Adipocyte (in vitro differentiated cells): ENCODE results near the gene SDCCAG8.

Experiments
- DNase-seq: peaks from one replicate; pipeline ENCODE4 v3.0.0-alpha.2; 2015; ENCODE audit warnings: low read depth
- H3K27me3 ChIP-seq: replicated peaks from 2 replicates; pipeline ENCODE4 v1.7.0; 2013; ENCODE audit warnings: mild to moderate bottlenecking, low read length, moderate library complexity; ENCODE audit not compliant: control insufficient read depth, insufficient read depth
- H3K36me3 ChIP-seq: 2 replicates; pipeline ENCODE4 v1.7.0; 2013; ENCODE audit warnings: low read length, mild to moderate bottlenecking, moderate library complexity; ENCODE audit not compliant: control insufficient read depth, insufficient read depth, severe bottlenecking
- H3K4me1 ChIP-seq: 2 replicates; pipeline ENCODE4 v1.7.0; 2013; ENCODE audit warnings: mild to moderate bottlenecking, low read length, moderate library complexity; ENCODE audit not compliant: control insufficient read depth, insufficient read depth
- H3K4me3 ChIP-seq: 2 replicates; pipeline ENCODE4 v1.7.0; 2013; ENCODE audit warnings: mild to moderate bottlenecking, low read length, moderate library complexity
- H3K9ac ChIP-seq: 2 replicates; pipeline ENCODE4 v1.7.0; 2013; ENCODE audit warnings: mild to moderate bottlenecking, low read length, moderate library complexity
- H3K9me3 ChIP-seq: 2 replicates; pipeline ENCODE4 v1.7.0; 2013; ENCODE audit warnings: mild to moderate bottlenecking, low read length, moderate library complexity; ENCODE audit not compliant: control insufficient read depth

SDCCAG8 gene

GRCh38 chr1:243490748-243491686, 235.2 kb downstream of the SDCCAG8 start:
- peak overlapping the region; percentile 56 for H3K9ac ChIP-seq
- peaks cover 30% of the 10 kb centered on the region for H3K4me1 ChIP-seq
- H3K4me3 ChIP-seq: no peak overlapping the region
- no peaks in the 10 kb centered on the region for H3K27me3 ChIP-seq
- peaks cover 6% of the 10 kb centered on the region for H3K36me3 ChIP-seq
- peak; percentile 73 for DNase-seq
- no peaks in the 10 kb centered on the region for H3K9me3 ChIP-seq

GRCh38 chr1:243493156-243494129, 237.6 kb downstream of the SDCCAG8 start:
- Histone ChIP-seq H3K9ac (peak overlapping the region; percentile 4), H3K4me1 (peaks cover 34% of the 10 kb centered on the region), H3K27me3 (no peaks in the 10 kb centered on the region), H3K36me3 (peaks cover 6% of the 10 kb centered on the region), H3K9me3 (no peaks in the 10 kb centered on the region), H3K4me3 (no peak overlapping the region)
- no peak for DNase-seq

GRCh38 chr1:243494741-243495431, 239.0 kb downstream of the SDCCAG8 start:
- Histone ChIP-seq H3K9me3 (no peaks in the 10 kb centered on the region), H3K36me3 (peaks cover 2% of the 10 kb centered on the region), H3K27me3 (no peaks in the 10 kb centered on the region), H3K4me1 (peaks cover 34% of the 10 kb centered on the region), H3K9ac (no peak overlapping the region), H3K4me3 (no peak overlapping the region)
- no peak for DNase-seq

DNA sequence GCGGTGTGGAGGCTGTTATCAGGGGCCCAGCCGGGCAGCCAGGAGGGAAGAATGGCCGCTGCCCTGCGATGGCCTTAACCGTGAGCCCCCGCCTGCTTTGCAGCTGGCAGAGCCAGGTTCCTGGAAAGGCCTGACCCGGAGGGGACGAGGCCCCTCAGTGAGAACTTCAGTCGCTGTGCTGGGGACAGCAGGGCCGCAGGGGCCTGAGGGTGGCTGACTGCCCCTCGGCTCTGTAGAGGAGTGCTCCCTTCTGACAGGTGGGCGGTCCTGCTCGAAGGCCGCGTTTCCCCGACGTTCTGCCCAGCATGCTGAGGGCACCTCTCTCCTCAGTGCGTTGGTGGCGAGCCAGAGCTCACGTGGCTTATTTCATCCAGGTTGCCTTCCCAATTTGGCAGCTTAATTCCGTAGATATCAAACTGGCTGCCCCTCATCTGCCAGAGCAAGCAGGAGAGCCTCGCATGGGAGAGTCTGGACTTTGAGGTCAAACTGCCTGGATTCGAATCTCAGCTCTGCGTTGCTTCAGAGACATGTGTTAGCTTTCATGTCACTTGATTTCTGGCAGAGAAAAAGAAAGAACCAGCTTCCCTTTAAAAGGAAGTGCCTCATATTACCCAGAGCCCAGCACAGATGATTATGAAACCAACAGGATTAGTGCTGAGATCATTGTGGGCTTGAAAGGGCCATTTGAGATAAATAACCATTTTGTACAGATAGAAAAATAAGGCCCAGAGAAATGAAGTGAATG, 239.8 kb downstream of the SDCCAG8 start:
- Histone ChIP-seq H3K9me3 (no peaks in the 10 kb centered on the region), H3K4me1 (peaks cover 31% of the 10 kb centered on the region)
- peak; percentile 72 for DNase-seq

GRCh38 chr1:243496187-243496646, 240.4 kb downstream of the SDCCAG8 start:
- peaks cover 6% of the 10 kb centered on the region for H3K36me3 ChIP-seq
- no peak for DNase-seq
- H3K27me3 ChIP-seq: no peaks in the 10 kb centered on the region
- peaks cover 28% of the 10 kb centered on the region for H3K4me1 ChIP-seq
- peak overlapping the region; percentile 55 for H3K9ac ChIP-seq
- H3K9me3 ChIP-seq: no peaks in the 10 kb centered on the region
- no peak overlapping the region for H3K4me3 ChIP-seq

More for the DNA sequence above, 239.8 kb downstream of the SDCCAG8 start:
- peak overlapping the region; percentile 55 for H3K9ac ChIP-seq
- H3K36me3 ChIP-seq: peaks cover 6% of the 10 kb centered on the region
- H3K4me3 ChIP-seq: no peak overlapping the region
- no peaks in the 10 kb centered on the region for H3K27me3 ChIP-seq

DNA sequence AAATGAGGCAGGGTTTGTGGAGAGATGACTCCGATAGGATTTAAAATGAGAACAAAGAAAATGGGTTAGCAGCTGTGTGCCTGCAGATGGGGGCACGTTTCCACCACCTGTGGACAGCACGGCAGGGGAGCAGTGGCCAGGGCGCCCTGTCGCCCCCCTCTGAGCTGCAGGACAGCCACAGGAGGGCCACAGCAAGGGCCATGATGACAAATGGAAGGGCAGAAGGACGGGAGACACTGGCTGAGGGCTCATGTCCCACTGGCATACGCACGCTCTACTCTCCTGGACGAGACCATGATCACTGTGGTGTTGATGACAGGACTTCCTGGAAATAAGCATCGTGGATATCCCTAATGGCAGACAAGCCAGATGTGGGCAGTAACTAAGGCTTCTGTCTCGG, 241.0 kb downstream of the SDCCAG8 start:
- Histone ChIP-seq H3K36me3 (peaks cover 6% of the 10 kb centered on the region), H3K4me3 (no peak overlapping the region), H3K9me3 (no peaks in the 10 kb centered on the region), H3K9ac (no peak overlapping the region), H3K4me1 (peaks cover 23% of the 10 kb centered on the region), H3K27me3 (no peaks in the 10 kb centered on the region)
- no peak for DNase-seq

DNA sequence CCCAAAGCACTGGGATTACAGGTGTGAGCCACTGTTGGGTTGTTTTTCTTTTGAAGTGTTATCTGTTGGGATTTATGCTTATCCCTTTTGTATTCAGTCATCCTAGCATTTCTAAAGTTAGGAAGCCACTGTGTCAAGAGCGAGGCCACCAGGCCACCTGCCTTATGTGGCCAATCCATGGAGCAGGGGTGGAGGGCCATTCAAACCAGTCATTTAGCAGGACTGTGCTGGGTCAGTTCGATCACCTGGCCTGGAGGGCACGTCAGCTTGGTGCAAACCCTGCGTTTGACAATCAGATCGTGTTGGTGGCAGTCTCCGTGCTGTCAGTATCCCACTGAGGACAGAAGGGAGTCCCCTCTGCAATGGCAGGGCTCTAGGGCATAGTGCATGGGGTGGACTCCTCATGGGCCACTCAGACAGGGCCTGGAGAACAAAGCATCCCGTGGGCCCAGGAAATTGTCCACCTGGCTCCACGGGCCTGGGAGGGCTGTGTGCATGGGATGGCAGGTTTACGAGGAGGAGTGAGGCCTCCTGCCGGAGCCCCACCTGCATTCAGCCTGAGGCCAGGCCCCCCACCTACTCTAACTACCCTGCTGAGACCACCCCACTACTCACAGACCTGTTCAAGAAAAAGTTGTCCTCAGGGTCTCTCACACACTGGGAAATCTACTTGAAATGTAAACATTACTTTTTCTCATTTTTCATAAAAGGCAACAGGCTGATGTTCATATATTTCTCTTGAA, 242.3 kb downstream of the SDCCAG8 start:
- Histone ChIP-seq H3K36me3 (peaks cover 6% of the 10 kb centered on the region), H3K27me3 (no peaks in the 10 kb centered on the region), H3K9ac (no peak overlapping the region), H3K4me3 (no peak overlapping the region), H3K4me1 (peaks cover 22% of the 10 kb centered on the region), H3K9me3 (no peaks in the 10 kb centered on the region)
- no peak for DNase-seq

DNA sequence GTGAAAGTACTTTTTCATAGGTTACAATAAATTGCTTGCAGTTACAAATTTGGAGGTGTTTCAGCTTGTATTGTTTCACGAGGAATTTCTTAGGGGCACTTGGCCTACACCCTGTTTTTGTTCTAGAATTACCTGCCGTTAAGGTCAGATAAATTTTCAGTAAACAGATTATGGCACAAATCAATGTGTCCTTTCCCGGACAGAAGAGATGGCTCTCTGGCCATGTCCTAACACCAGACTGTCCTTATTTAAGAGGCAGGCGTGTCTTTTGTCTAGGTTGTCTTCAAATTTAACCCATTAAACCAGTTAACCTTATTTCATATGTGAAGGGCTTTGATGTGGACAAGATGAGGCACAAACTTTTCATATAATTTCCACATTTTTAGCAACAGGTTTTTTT, 243.4 kb downstream of the SDCCAG8 start:
- Histone ChIP-seq H3K4me1 (peaks cover 16% of the 10 kb centered on the region), H3K27me3 (no peaks in the 10 kb centered on the region), H3K36me3 (peaks cover 9% of the 10 kb centered on the region), H3K9ac (no peak overlapping the region), H3K4me3 (no peak overlapping the region), H3K9me3 (no peaks in the 10 kb centered on the region)
- DNase-seq: no peak

DNA sequence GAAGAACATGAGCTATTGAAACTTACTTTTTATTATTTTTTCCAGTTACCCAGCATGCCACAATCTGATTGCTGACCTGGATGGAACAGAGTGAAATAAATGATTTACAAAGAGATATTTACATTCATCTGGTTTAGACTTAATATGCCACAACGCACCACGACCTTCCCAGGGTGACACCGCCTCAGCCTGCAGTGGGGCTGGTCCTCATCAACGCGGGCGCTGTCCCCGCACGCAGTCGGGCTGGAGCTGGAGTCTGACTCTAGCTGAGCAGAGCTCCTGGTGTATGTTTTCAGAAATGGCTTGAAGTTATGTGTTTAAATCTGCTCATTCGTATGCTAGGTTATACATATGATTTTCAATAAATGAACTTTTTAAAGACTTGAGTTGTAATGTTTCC, 243.9 kb downstream of the SDCCAG8 start:
- no peak for DNase-seq
- Histone ChIP-seq H3K4me1 (peaks cover 16% of the 10 kb centered on the region), H3K4me3 (no peak overlapping the region)

GRCh38 chr1:243500512-243500911, 244.7 kb downstream of the SDCCAG8 start:
- no peaks in the 10 kb centered on the region for H3K9me3 ChIP-seq
- H3K36me3 ChIP-seq: peaks cover 15% of the 10 kb centered on the region
- no peak overlapping the region for H3K4me3 ChIP-seq
- H3K27me3 ChIP-seq: no peaks in the 10 kb centered on the region
- peaks cover 13% of the 10 kb centered on the region for H3K4me1 ChIP-seq
- DNase-seq: no peak
- H3K9ac ChIP-seq: no peak overlapping the region

More for the DNA sequence above, 243.9 kb downstream of the SDCCAG8 start:
- peaks cover 12% of the 10 kb centered on the region for H3K36me3 ChIP-seq
- H3K27me3 ChIP-seq: no peaks in the 10 kb centered on the region
- no peak overlapping the region for H3K9ac ChIP-seq
- no peaks in the 10 kb centered on the region for H3K9me3 ChIP-seq
